IPS-18c (cell line): ENCODE results near the gene GALNT4.

Experiments
- H3K4me3 ChIP-seq: 2 replicates; pipeline ENCODE4 v1.7.0; 2013; ENCODE audit warnings: low read depth, mild to moderate bottlenecking, low read length, moderate library complexity; ENCODE audit not compliant: insufficient read depth
- H3K9me3 ChIP-seq: one replicate; pipeline ENCODE4 v1.6.1; 2013; ENCODE audit warnings: mild to moderate bottlenecking, low read length, moderate library complexity; ENCODE audit not compliant: control insufficient read depth, insufficient read depth

GALNT4 gene

DNA sequence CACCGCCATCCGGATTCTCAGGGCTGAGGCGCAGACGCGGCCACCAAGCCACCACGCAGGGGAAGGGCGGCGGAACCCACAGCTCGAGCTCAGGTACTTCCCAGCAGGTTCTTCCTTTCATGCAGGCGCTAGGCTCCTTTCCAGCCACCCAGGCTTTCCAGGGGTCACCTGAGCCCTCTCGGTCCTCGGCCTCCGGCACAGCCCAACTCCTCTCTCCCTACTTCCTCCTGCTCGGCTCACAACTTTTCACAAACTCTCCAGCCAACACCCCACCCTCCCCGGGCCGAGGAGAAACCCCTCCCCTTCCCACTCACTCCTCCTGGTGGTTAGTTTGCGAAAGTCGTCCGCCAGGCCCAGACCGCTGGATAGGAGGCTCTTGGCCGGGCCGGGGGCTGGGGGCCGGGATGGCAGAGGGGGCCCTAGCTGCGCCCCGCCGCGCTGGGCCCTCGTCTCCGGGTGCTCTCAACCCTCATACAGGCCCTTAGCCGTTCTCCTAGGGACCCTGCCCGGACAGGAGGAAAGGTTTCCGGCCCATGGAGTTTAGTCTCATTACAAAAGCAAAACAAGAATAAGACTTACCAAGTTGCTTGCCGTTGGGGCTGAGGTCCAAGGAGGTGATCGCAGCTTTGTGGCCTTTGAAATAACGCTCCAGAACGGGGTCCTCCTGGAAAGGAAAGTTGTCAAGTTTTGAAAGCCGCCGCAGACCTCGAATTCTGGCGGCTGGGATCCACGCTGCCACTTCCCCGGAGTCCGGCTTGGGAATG lies at the start of gene GALNT4:
Gene GALNT4 (minus strand): TSS at position 256 of the 764 bp plus-strand sequence. CDS start 247 bp downstream, at position 9.
- H3K9me3 ChIP-seq: no peaks in the 10 kb centered on the region
- H3K4me3 ChIP-seq: peak within 1 kb of the TSS; percentile 80

DNA sequence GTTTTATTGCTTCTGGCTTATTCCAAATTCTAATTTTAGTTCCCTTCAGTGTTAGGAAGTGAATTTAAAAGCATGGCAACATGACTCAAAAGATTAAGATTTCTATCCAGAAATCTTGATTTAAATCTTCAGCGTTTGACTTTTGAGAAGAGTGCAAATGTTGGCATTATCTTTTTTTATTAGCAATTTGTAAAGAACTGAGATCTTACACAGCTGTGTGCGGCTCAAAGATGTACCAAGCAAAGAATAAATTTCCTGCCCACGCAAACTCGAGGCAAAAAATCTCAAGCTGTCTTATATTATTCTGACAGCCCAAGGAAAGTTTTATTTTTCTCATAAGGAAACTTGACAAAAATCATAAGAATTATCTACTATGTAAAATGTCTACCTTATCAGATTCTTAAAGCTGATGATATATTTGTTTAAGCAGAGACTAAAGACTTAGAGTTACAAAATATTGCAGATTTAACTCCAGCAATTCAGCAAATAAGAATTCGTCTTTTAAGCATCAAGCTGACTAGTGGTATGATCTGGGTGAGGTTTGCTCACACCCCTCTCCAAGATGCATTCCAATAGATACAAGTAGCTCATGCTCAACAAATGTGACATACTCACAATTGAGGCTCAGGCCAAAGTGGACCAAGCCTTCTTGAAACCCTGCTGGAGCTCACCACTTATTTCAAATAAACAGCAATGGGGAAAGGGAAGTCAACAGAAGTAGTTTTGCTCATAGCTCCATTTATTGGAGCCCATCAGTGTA lies 48.6 kb upstream of the GALNT4 start:
- H3K9me3 ChIP-seq: no peaks in the 10 kb centered on the region
- H3K4me3 ChIP-seq: no peak overlapping the region

DNA sequence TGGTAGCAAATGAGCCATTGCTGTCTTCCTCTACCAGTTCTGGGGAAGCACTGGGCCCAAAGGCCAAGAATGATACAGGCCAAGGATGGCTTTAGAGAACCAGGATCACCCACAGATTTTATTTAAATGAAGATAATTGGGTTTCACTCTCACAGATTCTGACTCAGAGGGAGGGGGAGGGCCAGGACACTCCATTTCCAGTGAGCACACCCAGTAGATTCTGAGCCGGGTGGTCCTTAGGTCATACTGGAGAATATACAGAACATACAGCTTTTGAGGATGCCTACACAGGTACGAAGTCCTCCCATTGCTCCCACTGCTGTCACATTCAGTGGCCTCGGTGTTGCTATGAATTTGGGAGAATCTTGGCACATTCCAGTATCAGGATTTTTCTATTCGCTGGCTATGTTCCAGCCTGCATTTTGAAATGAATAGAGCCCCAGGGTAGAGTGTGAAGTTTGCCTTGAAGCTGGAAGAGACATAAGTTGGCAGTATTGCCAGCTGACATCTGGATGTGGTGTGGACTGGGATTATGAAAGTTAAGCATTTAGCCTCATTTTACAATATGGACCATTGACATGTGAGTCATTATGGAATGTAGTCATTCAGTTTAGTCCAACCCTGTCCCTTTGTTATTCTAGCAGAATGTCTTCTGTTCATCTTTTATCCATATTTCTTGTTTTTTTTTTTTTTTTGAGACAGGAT lies 47.0 kb upstream of the GALNT4 start:
- H3K4me3 ChIP-seq: no peak overlapping the region
- H3K9me3 ChIP-seq: no peaks in the 10 kb centered on the region

GRCh38 chr12:89568484-89568883 lies 43.9 kb upstream of the GALNT4 start:
- H3K9me3 ChIP-seq: no peaks in the 10 kb centered on the region
- no peak overlapping the region for H3K4me3 ChIP-seq

GRCh38 chr12:89567691-89568239 lies 43.2 kb upstream of the GALNT4 start:
- H3K9me3 ChIP-seq: no peaks in the 10 kb centered on the region
- H3K4me3 ChIP-seq: no peak overlapping the region

- H3K9me3 ChIP-seq: no peaks in the 10 kb centered on the region
Measured at GRCh38 chr12:89566615-89567014, 42.0 kb upstream of the GALNT4 start.

DNA sequence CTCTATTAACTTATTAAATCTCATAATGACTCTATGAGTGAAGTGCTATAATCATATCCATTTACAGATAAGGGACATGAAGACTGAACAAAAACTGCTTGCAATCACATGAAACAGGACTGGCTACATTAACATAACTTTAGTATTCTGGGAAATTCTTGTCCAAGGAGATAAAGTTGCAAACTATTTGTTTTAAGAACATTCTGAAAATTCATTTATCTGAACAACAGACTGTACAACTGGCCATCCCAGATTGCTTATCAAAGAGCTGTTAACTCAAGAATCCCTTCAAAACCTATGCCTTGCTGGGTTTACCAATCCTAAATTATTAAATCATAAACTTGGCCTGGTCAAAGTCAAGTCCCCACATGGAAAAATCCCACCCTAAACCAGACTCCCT lies 40.4 kb upstream of the GALNT4 start:
- no peaks in the 10 kb centered on the region for H3K9me3 ChIP-seq
- no peak overlapping the region for H3K4me3 ChIP-seq

More at GRCh38 chr12:89566615-89567014, 42.0 kb upstream of the GALNT4 start:
- no peak overlapping the region for H3K4me3 ChIP-seq

- Histone ChIP-seq H3K4me3 (no peak overlapping the region), H3K9me3 (no peaks in the 10 kb centered on the region)
Measured at GRCh38 chr12:89559753-89560152, 35.2 kb upstream of the GALNT4 start.

DNA sequence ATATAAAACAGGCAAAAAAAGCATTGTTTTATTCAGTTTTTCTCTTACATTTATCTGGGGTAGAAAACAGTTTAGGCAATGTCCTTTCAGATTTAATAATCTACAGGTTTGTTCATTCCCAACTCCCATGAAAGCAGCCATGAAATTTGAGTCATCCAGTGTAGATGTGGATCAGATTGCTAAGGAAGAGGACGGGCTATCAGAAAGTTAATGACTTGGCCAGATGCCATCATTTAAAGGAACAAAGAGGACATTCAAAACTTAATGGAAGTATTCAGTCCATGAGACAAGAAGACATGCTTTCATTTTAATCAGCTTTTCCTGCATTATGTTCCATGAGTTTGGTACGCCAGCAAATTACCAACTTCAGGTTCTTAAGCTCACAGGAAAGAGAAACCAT lies 32.4 kb upstream of the GALNT4 start:
- H3K9me3 ChIP-seq: no peaks in the 10 kb centered on the region
- H3K4me3 ChIP-seq: no peak overlapping the region

GRCh38 chr12:89552376-89552775 lies 27.8 kb upstream of the GALNT4 start:
- no peak overlapping the region for H3K4me3 ChIP-seq
- H3K9me3 ChIP-seq: no peaks in the 10 kb centered on the region

DNA sequence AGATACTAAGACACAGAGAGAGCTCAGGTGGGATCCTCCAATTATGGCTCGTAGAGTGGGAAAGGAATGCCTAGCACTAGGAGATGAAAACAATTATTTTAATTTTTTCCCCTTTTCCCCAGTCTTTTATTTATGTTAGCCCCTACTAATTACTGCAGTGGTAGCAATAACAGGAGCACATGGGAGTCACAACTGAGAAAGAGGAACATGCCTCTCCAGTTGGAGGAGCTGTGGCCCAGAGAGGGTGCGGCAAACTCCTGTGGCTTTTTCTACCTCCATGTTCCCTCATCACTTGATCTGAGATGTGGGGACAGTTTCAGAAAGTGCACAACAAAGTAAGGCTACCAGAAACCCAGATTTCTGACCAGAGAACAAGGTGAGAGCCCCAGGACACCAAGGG lies 27.2 kb upstream of the GALNT4 start:
- Histone ChIP-seq H3K9me3 (no peaks in the 10 kb centered on the region), H3K4me3 (no peak overlapping the region)

- Histone ChIP-seq H3K4me3 (no peak overlapping the region), H3K9me3 (no peaks in the 10 kb centered on the region)
Measured at GRCh38 chr12:89547101-89547500, 22.5 kb upstream of the GALNT4 start.

- Histone ChIP-seq H3K9me3 (no peaks in the 10 kb centered on the region), H3K4me3 (no peak overlapping the region)
Measured at GRCh38 chr12:89546151-89546550, 21.6 kb upstream of the GALNT4 start.

DNA sequence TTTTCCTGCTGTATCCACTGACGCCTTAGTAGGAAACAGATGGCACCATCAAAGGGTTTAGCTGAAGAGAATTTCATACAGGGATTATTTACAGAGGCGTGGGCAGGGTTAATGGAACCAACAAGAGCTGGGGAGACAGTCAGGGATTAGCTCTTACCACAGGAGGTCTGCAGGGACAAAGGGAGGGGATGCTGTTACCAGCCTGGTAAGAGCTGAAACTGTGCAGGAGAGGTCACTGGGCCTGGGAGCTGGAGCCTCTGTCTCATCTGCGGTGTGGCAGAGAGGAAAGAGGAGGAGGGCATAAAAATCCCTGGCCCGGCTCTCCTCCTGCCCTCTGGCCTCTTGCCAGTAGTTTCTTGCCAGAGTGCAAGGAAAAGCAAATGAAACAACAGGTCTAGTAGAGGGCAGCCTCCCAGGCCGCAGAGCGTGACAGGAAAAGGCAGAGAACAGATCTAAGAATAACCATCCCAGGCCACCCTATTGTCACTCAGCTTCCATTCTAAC lies 20.1 kb upstream of the GALNT4 start:
- Histone ChIP-seq H3K4me3 (no peak overlapping the region), H3K9me3 (no peaks in the 10 kb centered on the region)

GRCh38 chr12:89544022-89544421 lies 19.4 kb upstream of the GALNT4 start:
- Histone ChIP-seq H3K4me3 (no peak overlapping the region), H3K9me3 (no peaks in the 10 kb centered on the region)

- Histone ChIP-seq H3K9me3 (no peaks in the 10 kb centered on the region), H3K4me3 (no peak overlapping the region)
Measured at GRCh38 chr12:89542912-89543592, 18.5 kb upstream of the GALNT4 start.

DNA sequence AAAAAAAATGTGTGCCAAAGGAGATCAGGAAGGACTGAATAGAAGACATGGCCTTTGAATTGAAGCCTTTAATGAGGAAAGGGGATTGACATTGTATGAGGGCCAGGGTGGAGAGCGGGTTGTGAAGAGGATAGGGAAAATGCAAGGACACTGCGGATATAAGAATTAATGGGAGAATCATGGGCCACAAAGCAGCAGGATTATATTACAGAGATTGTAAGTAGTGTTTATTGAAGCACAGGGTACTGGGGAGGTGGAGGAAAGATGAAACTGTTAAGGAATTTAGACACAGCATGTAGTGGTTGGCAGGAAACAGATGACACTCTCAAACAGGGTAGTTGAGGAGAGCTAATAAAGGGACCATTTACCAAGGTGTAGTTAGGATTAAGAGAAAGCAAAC lies 17.6 kb upstream of the GALNT4 start:
- Histone ChIP-seq H3K4me3 (no peak overlapping the region), H3K9me3 (no peaks in the 10 kb centered on the region)
